ENCODE results near the gene EGLN3. TPM values are rescaled to one million over a fixed set of nuclear protein-coding genes. Genes with fewer than 3 reads are reported as not detected.
A peak's percentile ranks its signal among the peaks of the same experiment; 100 is the strongest.

The EGLN3 gene
- total and polyA plus RNA-seq, 2 of the 13 experiments (the other 11 are each of a cell fraction or from before 2014, with no cell fraction given): 0.18 to 27.3 TPM

DNA sequence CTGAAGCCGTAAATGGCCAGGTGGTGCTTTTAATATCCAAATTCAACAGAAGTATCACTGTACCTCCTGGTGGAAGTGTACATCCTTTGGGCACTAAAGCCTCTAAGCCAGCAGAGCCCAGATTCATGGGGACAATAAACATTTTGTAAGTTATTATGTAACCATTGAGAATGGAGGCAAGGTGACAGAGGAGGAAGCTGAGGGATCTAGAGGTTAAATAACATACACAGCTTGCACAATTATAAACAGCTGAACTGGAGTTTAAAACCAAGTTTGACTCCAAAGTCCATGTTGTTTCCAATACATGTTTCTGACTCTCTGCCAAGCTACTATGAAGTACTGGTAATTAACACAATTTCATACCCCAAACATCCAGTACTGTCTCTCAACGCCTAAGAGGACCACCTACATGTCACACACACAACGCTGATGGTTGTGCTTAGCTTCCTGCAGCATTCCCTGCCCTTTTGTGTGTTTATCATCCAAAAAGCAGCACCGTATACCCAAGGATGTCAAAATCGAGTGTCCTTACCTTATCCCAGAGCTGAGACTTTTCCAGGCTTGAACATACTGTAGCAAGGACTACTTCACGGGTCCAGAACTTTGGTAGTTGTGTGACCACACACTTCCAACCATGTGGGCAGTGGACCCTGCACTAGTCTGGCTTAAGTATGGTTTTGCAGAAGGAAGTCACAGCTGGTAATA, 41.3 kb downstream of the EGLN3 start (continued):
- peak; percentile 69 for TF ChIP-seq ZMYM3 (CRISPR knock-in tag; IDR thresholded peaks at IDR 0.05)
- TF ChIP-seq, protein P1, sequence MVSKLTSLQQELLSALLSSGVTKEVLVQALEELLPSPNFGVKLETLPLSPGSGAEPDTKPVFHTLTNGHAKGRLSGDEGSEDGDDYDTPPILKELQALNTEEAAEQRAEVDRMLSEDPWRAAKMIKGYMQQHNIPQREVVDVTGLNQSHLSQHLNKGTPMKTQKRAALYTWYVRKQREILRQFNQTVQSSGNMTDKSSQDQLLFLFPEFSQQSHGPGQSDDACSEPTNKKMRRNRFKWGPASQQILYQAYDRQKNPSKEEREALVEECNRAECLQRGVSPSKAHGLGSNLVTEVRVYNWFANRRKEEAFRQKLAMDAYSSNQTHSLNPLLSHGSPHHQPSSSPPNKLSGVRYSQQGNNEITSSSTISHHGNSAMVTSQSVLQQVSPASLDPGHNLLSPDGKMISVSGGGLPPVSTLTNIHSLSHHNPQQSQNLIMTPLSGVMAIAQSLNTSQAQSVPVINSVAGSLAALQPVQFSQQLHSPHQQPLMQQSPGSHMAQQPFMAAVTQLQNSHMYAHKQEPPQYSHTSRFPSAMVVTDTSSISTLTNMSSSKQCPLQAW (CRISPR knock-in tag; IDR thresholded peaks at IDR 0.05): peak; percentile 59; the same call in 1 of the 2 replicates
- TF ChIP-seq ZNF468 (CRISPR knock-in tag; IDR thresholded peaks at IDR 0.05): no peak
- no peak for TF ChIP-seq ZFP36L2 (CRISPR knock-in tag; IDR thresholded peaks at IDR 0.05)
- no peak for TF ChIP-seq RFXAP (CRISPR knock-in tag; IDR thresholded peaks at IDR 0.05; ENCODE audit: borderline replicate concordance)
- no peak for TF ChIP-seq TAF15 (IDR thresholded peaks at IDR 0.05; ENCODE audit: low read depth, low read length, poor library complexity, severe bottlenecking)
- no peak for TF ChIP-seq NBN (conservative IDR thresholded peaks at IDR 0.05)
- no peak for TF ChIP-seq MAF1 (CRISPR knock-in tag; IDR thresholded peaks at IDR 0.05; ENCODE audit: borderline replicate concordance)
- TF ChIP-seq ZNF652 (CRISPR knock-in tag; IDR thresholded peaks at IDR 0.05; ENCODE audit: borderline replicate concordance, low read depth): peak; percentile 78; the same call in 1 of the 2 replicates
- TF ChIP-seq ZNF337 (CRISPR knock-in tag; IDR thresholded peaks at IDR 0.05; ENCODE audit: borderline replicate concordance, low read depth): no peak
- TF ChIP-seq, protein P2, sequence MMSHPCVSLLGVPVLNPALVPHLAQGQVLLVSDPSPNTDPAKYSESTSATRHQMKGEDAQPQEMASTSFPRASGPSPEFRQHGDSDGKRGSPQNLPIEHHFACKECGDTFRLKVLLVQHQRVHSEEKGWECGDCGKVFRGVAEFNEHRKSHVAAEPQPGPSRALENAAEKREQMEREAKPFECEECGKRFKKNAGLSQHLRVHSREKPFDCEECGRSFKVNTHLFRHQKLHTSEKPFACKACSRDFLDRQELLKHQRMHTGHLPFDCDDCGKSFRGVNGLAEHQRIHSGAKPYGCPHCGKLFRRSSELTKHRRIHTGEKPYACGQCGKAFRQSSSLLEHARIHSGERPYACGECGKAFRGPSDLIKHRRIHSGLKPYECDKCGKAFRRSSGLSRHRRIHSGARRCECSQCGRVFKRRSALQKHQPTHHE (CRISPR knock-in tag; IDR thresholded peaks at IDR 0.05; ENCODE audit: borderline replicate concordance): no peak
- TF ChIP-seq ZNF441 (CRISPR knock-in tag; IDR thresholded peaks at IDR 0.05; ENCODE audit: borderline replicate concordance): peak; percentile 24; the same call in 1 of the 2 replicates
- no peak for TF ChIP-seq ZNF883 (CRISPR knock-in tag; IDR thresholded peaks at IDR 0.05; ENCODE audit: not compliant biosample characterization)
- peak; percentile 7; the same call in 1 of the 2 replicates for TF ChIP-seq ZNF7 (CRISPR knock-in tag; IDR thresholded peaks at IDR 0.05)
- no peak for TF ChIP-seq DR1 (CRISPR knock-in tag; IDR thresholded peaks at IDR 0.05)
- TF ChIP-seq TOPORS (CRISPR knock-in tag; IDR thresholded peaks at IDR 0.05): peak; percentile 36; the same call in 1 of the 2 replicates
- no peak for TF ChIP-seq RFX3 (CRISPR knock-in tag; IDR thresholded peaks at IDR 0.05)
- TF ChIP-seq ZNF296 (CRISPR knock-in tag; conservative IDR thresholded peaks at IDR 0.05): no peak
- TF ChIP-seq, protein P3, sequence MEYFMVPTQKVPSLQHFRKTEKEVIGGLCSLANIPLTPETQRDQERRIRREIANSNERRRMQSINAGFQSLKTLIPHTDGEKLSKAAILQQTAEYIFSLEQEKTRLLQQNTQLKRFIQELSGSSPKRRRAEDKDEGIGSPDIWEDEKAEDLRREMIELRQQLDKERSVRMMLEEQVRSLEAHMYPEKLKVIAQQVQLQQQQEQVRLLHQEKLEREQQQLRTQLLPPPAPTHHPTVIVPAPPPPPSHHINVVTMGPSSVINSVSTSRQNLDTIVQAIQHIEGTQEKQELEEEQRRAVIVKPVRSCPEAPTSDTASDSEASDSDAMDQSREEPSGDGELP (IDR thresholded peaks at IDR 0.05; ENCODE audit: borderline replicate concordance, low read depth): peak; percentile 98
- TF ChIP-seq, protein P4, sequence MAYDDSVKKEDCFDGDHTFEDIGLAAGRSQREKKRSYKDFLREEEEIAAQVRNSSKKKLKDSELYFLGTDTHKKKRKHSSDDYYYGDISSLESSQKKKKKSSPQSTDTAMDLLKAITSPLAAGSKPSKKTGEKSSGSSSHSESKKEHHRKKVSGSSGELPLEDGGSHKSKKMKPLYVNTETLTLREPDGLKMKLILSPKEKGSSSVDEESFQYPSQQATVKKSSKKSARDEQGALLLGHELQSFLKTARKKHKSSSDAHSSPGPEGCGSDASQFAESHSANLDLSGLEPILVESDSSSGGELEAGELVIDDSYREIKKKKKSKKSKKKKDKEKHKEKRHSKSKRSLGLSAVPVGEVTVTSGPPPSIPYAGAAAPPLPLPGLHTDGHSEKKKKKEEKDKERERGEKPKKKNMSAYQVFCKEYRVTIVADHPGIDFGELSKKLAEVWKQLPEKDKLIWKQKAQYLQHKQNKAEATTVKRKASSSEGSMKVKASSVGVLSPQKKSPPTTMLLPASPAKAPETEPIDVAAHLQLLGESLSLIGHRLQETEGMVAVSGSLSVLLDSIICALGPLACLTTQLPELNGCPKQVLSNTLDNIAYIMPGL (CRISPR knock-in tag; IDR thresholded peaks at IDR 0.05; ENCODE audit: borderline replicate concordance in 1 of 2, low read depth in 1 of 2): peak in 1 of 2 experiments; percentile 67; a peak in 1 of 4 replicates
- TF ChIP-seq, protein P5, sequence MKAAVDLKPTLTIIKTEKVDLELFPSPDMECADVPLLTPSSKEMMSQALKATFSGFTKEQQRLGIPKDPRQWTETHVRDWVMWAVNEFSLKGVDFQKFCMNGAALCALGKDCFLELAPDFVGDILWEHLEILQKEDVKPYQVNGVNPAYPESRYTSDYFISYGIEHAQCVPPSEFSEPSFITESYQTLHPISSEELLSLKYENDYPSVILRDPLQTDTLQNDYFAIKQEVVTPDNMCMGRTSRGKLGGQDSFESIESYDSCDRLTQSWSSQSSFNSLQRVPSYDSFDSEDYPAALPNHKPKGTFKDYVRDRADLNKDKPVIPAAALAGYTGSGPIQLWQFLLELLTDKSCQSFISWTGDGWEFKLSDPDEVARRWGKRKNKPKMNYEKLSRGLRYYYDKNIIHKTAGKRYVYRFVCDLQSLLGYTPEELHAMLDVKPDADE (CRISPR knock-in tag; IDR thresholded peaks at IDR 0.05): no peak
- no peak; the same call in 1 of the 2 replicates for TF ChIP-seq SMAD1 (CRISPR knock-in tag; IDR thresholded peaks at IDR 0.05; ENCODE audit: borderline replicate concordance, low read depth)
- TF ChIP-seq TBX3 (IDR thresholded peaks at IDR 0.05; ENCODE audit: borderline replicate concordance): peak; percentile 72; the same call in 1 of the 2 replicates
